ENCODE measurements around the gene ACTL10.

The ACTL10 gene

GRCh38 chr20:33686984-33687366, 20.2 kb downstream of the ACTL10 start:
- TF ChIP-seq TCF12 (IDR thresholded peaks at IDR 0.05; ENCODE audit: low read depth) (no peak), RAD21 (IDR thresholded peaks at IDR 0.05; ENCODE audit: low read depth) (no peak), REST (IDR thresholded peaks at IDR 0.05; ENCODE audit: low read depth) (no peak), USF1 (IDR thresholded peaks at IDR 0.05) (no peak), CEBPB (IDR thresholded peaks at IDR 0.05) (no peak), TEAD4 (IDR thresholded peaks at IDR 0.05) (no peak), TAF1 (IDR thresholded peaks at IDR 0.05; ENCODE audit: low read depth) (no peak), EGR1 (IDR thresholded peaks at IDR 0.05) (no peak), ZBTB7A (IDR thresholded peaks at IDR 0.05; ENCODE audit: low read depth) (no peak), YY1 (IDR thresholded peaks at IDR 0.05; ENCODE audit: low read depth) (no peak), MAX (IDR thresholded peaks at IDR 0.05) (no peak), EP300 (IDR thresholded peaks at IDR 0.05; ENCODE audit: borderline replicate concordance) (no peak)

- no peak for TF ChIP-seq NFIC (IDR thresholded peaks at IDR 0.05)
- TF ChIP-seq TAF1 (IDR thresholded peaks at IDR 0.05; ENCODE audit: low read depth), result no peak
- no peak for TF ChIP-seq USF1 (IDR thresholded peaks at IDR 0.05)
- TF ChIP-seq CEBPB (IDR thresholded peaks at IDR 0.05), result no peak
- TF ChIP-seq CREB1 (IDR thresholded peaks at IDR 0.05; ENCODE audit: low read depth), result no peak
- no peak for TF ChIP-seq REST (IDR thresholded peaks at IDR 0.05; ENCODE audit: low read depth)
- no peak for TF ChIP-seq EGR1 (IDR thresholded peaks at IDR 0.05)
- TF ChIP-seq EP300 (IDR thresholded peaks at IDR 0.05; ENCODE audit: borderline replicate concordance), result no peak
- no peak for TF ChIP-seq RAD21 (IDR thresholded peaks at IDR 0.05; ENCODE audit: low read depth)
- no peak for TF ChIP-seq TCF12 (IDR thresholded peaks at IDR 0.05; ENCODE audit: low read depth)
- TF ChIP-seq FOXM1 (IDR thresholded peaks at IDR 0.05; ENCODE audit: borderline replicate concordance, low read depth), result no peak
- no peak for TF ChIP-seq ZBTB7A (IDR thresholded peaks at IDR 0.05; ENCODE audit: low read depth)
- TF ChIP-seq MAX (IDR thresholded peaks at IDR 0.05), result no peak
- no peak for TF ChIP-seq TEAD4 (IDR thresholded peaks at IDR 0.05)
- no peak for TF ChIP-seq YY1 (IDR thresholded peaks at IDR 0.05; ENCODE audit: low read depth)
Measured at GRCh38 chr20:33687370-33687915, 20.7 kb downstream of the ACTL10 start.

GRCh38 chr20:33687993-33688937, 21.5 kb downstream of the ACTL10 start:
- TF ChIP-seq CREB1 (IDR thresholded peaks at IDR 0.05; ENCODE audit: low read depth), result no peak
- TF ChIP-seq CEBPB (IDR thresholded peaks at IDR 0.05), result no peak
- no peak for TF ChIP-seq EP300 (IDR thresholded peaks at IDR 0.05; ENCODE audit: borderline replicate concordance)
- no peak for TF ChIP-seq YY1 (IDR thresholded peaks at IDR 0.05; ENCODE audit: low read depth)
- TF ChIP-seq NFIC (IDR thresholded peaks at IDR 0.05), result no peak
- TF ChIP-seq MAX (IDR thresholded peaks at IDR 0.05), result no peak
- no peak for TF ChIP-seq TEAD4 (IDR thresholded peaks at IDR 0.05)
- TF ChIP-seq FOXM1 (IDR thresholded peaks at IDR 0.05; ENCODE audit: borderline replicate concordance, low read depth), result no peak
- TF ChIP-seq REST (IDR thresholded peaks at IDR 0.05; ENCODE audit: low read depth), result no peak
- TF ChIP-seq TAF1 (IDR thresholded peaks at IDR 0.05; ENCODE audit: low read depth), result no peak
- TF ChIP-seq ZBTB7A (IDR thresholded peaks at IDR 0.05; ENCODE audit: low read depth), result no peak
- TF ChIP-seq RAD21 (IDR thresholded peaks at IDR 0.05; ENCODE audit: low read depth), result no peak
- TF ChIP-seq EGR1 (IDR thresholded peaks at IDR 0.05), result no peak

Measured in Ishikawa (cell line).